K562 (cell line): ENCODE results near the gene DRP2.

Experiments used
- CREB1 ChIP-seq, 2 experiments: sonication (generic) in 1 of 2; formaldehyde crosslinking in 1 of 2; IDR thresholded peaks; 2 replicates each; pipeline versions ENCODE4 v1.6.1 to v1.8.0; 2012 to 2022; ENCODE audit warnings: inconsistent platforms in 1 of 2, mild to moderate bottlenecking in 1 of 2, missing genetic modification reagents in 1 of 2, moderate library complexity in 1 of 2
- MXI1 ChIP-seq: IDR thresholded peaks from 2 replicates; pipeline ENCODE4 v1.6.1; 2011; ENCODE audit warnings: low read depth, mild to moderate bottlenecking, improper control_type of control experiment, low read length
- POLR2A ChIP-seq: fragments of 450-650 bp; conservative IDR thresholded peaks from 2 replicates; pipeline ENCODE4 v1.6.1; 2016
- TF ChIP-seq, protein P1 (sequence below), 3 experiments: IDR thresholded peaks in 2 of 3; conservative IDR thresholded peaks in 1 of 3; 2 replicates each; pipeline ENCODE4 v1.5.1; 2011 to 2012; ENCODE audit warnings: low read length in 3 of 3, mild to moderate bottlenecking in 3 of 3, control low read depth in 2 of 3, improper control_type of control experiment in 1 of 3, inconsistent platforms in 1 of 3, low read depth in 1 of 3, mixed read lengths in 1 of 3, moderate library complexity in 1 of 3; ENCODE audit not compliant: insufficient read depth in 2 of 3

GRCh38 chrX:101241531-101241930 is 21.9 kb downstream of the DRP2 start:
- no peak for TF ChIP-seq MXI1
- TF ChIP-seq, protein P1, sequence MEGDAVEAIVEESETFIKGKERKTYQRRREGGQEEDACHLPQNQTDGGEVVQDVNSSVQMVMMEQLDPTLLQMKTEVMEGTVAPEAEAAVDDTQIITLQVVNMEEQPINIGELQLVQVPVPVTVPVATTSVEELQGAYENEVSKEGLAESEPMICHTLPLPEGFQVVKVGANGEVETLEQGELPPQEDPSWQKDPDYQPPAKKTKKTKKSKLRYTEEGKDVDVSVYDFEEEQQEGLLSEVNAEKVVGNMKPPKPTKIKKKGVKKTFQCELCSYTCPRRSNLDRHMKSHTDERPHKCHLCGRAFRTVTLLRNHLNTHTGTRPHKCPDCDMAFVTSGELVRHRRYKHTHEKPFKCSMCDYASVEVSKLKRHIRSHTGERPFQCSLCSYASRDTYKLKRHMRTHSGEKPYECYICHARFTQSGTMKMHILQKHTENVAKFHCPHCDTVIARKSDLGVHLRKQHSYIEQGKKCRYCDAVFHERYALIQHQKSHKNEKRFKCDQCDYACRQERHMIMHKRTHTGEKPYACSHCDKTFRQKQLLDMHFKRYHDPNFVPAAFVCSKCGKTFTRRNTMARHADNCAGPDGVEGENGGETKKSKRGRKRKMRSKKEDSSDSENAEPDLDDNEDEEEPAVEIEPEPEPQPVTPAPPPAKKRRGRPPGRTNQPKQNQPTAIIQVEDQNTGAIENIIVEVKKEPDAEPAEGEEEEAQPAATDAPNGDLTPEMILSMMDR (IDR thresholded peaks at IDR 0.05 in 2 of 3, conservative IDR thresholded peaks at IDR 0.05 in 1 of 3; ENCODE audit: insufficient read depth in 2 of 3, low read depth in 1 of 3, low read length in 3 of 3) = no peak
- TF ChIP-seq CREB1 (IDR thresholded peaks at IDR 0.05) = no peak
- TF ChIP-seq CREB1 (CRISPR knock-in tag; IDR thresholded peaks at IDR 0.05) = no peak
- TF ChIP-seq POLR2A = no peak
